GM12865 (cell line): ENCODE results near the gene LIPC.

Source experiments
- DNase-seq: peaks from one replicate; pipeline ENCODE4 v3.0.0; 2010; ENCODE audit warnings: low read depth
- H3K4me3 ChIP-seq: 2 replicates; pipeline ENCODE4 v1.5.1; 2011; ENCODE audit warnings: mild to moderate bottlenecking, low read depth, low read length, control low read depth
- TF ChIP-seq, protein P1 (sequence below): IDR thresholded peaks from 2 replicates; pipeline ENCODE4 v1.5.1; 2011; ENCODE audit warnings: low read length, control low read depth, low read depth, inconsistent platforms; ENCODE audit not compliant: insufficient read depth; ENCODE audit errors: missing control alignments

The LIPC gene

GRCh38 chr15:58431221-58432149, at the start of gene LIPC:
Gene LIPC (plus strand): TSS chr15:58431991. CDS start chr15:58432033, 42 bp downstream.
- no peak for DNase-seq
- no peak within 1 kb of the TSS for H3K4me3 ChIP-seq
- TF ChIP-seq, protein P1, sequence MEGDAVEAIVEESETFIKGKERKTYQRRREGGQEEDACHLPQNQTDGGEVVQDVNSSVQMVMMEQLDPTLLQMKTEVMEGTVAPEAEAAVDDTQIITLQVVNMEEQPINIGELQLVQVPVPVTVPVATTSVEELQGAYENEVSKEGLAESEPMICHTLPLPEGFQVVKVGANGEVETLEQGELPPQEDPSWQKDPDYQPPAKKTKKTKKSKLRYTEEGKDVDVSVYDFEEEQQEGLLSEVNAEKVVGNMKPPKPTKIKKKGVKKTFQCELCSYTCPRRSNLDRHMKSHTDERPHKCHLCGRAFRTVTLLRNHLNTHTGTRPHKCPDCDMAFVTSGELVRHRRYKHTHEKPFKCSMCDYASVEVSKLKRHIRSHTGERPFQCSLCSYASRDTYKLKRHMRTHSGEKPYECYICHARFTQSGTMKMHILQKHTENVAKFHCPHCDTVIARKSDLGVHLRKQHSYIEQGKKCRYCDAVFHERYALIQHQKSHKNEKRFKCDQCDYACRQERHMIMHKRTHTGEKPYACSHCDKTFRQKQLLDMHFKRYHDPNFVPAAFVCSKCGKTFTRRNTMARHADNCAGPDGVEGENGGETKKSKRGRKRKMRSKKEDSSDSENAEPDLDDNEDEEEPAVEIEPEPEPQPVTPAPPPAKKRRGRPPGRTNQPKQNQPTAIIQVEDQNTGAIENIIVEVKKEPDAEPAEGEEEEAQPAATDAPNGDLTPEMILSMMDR = no peak

- TF ChIP-seq, protein P1 = no peak
- no peak for DNase-seq
- no peak overlapping the region for H3K4me3 ChIP-seq
Observed at GRCh38 chr15:58383876-58384275, 47.9 kb upstream of the LIPC start.

GRCh38 chr15:58384667-58385066, 47.1 kb upstream of the LIPC start:
- no peak for DNase-seq
- TF ChIP-seq, protein P1 = no peak
- H3K4me3 ChIP-seq = no peak overlapping the region

GRCh38 chr15:58386081-58386480, 45.7 kb upstream of the LIPC start:
- DNase-seq = no peak
- TF ChIP-seq, protein P1 = no peak
- H3K4me3 ChIP-seq = no peak overlapping the region

DNA sequence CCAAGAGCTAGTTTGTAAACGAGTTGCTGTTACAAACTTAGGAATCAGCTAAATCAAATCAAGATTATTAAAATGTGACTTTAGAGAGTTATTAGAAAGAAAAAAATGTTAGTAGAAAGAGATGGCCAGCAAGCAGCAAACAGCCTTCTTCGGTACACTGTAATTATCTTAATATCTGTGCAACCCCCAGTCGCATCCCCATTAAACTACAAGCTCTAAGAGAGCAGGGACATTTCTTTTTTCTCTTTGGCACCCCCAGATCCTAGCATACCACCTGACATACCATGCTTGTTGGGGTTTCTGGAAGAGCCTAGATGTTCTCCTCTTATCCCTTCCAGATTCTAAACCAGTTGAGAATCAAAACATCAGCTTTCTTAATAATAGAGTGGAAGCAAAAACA, 45.1 kb upstream of the LIPC start:
- H3K4me3 ChIP-seq = no peak overlapping the region
- TF ChIP-seq, protein P1 = no peak
- DNase-seq = no peak

DNA sequence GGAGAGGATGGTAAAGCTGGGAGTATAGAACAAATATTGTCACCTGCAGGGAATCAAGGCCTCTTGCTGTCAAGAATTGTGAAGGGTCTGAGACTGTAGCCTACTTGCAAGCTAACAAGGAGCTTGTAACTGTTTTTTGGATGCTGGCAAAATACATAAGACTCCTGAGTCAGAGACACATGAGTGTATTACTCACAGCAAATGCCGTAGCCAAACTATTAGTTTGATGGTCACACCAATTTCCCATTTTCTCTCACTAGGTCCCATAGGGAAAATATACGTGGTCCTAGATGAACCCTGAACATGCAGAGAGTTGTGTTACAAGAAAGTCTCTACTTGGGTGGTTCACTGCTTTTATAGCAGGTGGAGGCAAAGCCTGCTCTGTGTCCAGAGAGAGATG, 44.7 kb upstream of the LIPC start:
- no peak overlapping the region for H3K4me3 ChIP-seq
- TF ChIP-seq, protein P1 = no peak
- no peak for DNase-seq
